Lower leg skin (tissue), 4 donors: ENCODE results near the gene UPP1. TPM values are rescaled to one million over a fixed set of nuclear protein-coding genes. Genes with fewer than 3 reads are reported as not detected.

Experiments
- DNase-seq, 2 donors: peaks; one replicate each; pipeline ENCODE4 v3.0.0-alpha.2; 2019; ENCODE audit warnings: low spot score in 2 of 2
- H3K4me3 ChIP-seq: fragments of 200-600 bp; sonication (generic); 2 replicates; pipeline ENCODE4 v1.5.1; 2017; ENCODE audit warnings: mild to moderate bottlenecking, low read depth; ENCODE audit not compliant: poor library complexity, severe bottlenecking
- POLR2A ChIP-seq, 2 donors: fragments of 450-650 bp; IDR thresholded peaks; one replicate each; pipeline ENCODE4 v1.6.1; 2016 to 2017; ENCODE audit warnings: antibody characterized with exemption in 2 of 2, mild to moderate bottlenecking in 1 of 2, moderate library complexity in 1 of 2
- WGBS, 2 donors: methylation state at CpG; one replicate each; pipeline ENCODE4 v1.1.5; 2018; 5-methylcytosine and 5-hydroxymethylcytosine counted together
- intact Hi-C: fragments of 100-400 bp; cut with DNase I; formaldehyde crosslinking; loops from one replicate; pipeline ENCODE4 v1.15.0; 2023; ENCODE audit warnings: low total_unique reads
- total RNA-seq, 4 donors: library from RNA; depleted of rRNA; stranded (reverse); fragments of >200 nt; gene quantifications; one replicate each; pipeline ENCODE4 v1.1.0, GENCODE V29; 2016
- TF ChIP-seq, protein P1 (sequence below), 3 donors: fragments of 450-650 bp; IDR thresholded peaks; one replicate each; pipeline ENCODE4 v1.5.1; 2016; ENCODE audit warnings: antibody characterized with exemption in 3 of 3, mild to moderate bottlenecking in 3 of 3, moderate library complexity in 2 of 3

UPP1 gene
- total RNA-seq, 4 donors from 2014 or later, result 3.9 to 9.4 (median 5.9) TPM

DNA sequence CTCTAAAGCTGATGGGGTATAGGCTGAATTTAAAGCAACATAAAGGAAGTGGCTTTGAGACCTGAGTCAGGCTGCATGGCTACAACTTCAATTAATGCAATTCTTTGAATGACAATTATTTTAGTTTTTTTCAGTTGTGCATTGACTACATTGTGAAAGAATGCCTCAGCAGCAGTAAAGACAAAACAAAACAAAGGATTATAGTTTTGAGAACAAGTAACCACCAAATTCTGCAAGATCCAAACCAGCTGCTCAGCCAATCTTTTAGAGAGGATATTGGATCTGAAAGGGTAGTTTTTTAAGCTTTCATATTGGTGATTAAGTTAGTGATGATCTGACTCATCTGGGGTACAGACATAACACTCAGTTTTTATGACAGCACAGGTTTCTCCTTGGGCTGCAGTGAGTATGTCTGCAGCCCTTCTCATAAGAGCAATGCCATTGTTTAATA, 41.6 kb downstream of the UPP1 start:
- TF ChIP-seq, protein P1, sequence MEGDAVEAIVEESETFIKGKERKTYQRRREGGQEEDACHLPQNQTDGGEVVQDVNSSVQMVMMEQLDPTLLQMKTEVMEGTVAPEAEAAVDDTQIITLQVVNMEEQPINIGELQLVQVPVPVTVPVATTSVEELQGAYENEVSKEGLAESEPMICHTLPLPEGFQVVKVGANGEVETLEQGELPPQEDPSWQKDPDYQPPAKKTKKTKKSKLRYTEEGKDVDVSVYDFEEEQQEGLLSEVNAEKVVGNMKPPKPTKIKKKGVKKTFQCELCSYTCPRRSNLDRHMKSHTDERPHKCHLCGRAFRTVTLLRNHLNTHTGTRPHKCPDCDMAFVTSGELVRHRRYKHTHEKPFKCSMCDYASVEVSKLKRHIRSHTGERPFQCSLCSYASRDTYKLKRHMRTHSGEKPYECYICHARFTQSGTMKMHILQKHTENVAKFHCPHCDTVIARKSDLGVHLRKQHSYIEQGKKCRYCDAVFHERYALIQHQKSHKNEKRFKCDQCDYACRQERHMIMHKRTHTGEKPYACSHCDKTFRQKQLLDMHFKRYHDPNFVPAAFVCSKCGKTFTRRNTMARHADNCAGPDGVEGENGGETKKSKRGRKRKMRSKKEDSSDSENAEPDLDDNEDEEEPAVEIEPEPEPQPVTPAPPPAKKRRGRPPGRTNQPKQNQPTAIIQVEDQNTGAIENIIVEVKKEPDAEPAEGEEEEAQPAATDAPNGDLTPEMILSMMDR (IDR thresholded peaks at IDR 0.05), result no peak
- TF ChIP-seq POLR2A (IDR thresholded peaks at IDR 0.05), result no peak
- DNase-seq, result no peak
- intact Hi-C loops, result no loop called here
- H3K4me3 ChIP-seq, result no peak overlapping the region

DNA sequence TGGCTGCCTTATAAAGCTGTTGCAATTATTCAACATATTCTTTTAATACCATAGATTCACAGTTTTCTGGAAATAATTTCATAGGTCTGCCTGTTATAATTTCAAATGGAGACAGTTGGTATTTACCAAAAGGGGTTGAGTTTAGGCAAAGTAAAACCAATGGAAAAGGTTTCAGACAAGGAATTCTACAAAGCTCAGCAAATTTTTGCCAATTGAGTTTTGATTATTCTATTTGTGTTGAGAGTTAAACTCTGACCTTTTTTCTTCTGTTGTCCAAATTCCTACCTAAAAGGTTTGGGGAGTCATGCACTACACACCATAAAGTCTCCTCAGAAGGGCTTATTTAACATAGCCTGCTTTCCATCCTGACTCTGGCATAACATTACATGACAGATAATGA, 43.7 kb downstream of the UPP1 start:
- intact Hi-C loops, result no loop called here
- DNase-seq, result no peak
- TF ChIP-seq POLR2A (IDR thresholded peaks at IDR 0.05), result no peak
- TF ChIP-seq, protein P1 (IDR thresholded peaks at IDR 0.05), result no peak

GRCh38 chr7:48139459-48139858, 50.4 kb downstream of the UPP1 start:
- WGBS, 2 donors, result 58 to 63% methylated on average over 3 of the region's 3 CpGs
- TF ChIP-seq POLR2A (IDR thresholded peaks at IDR 0.05), result no peak
- TF ChIP-seq, protein P1 (IDR thresholded peaks at IDR 0.05), result no peak
- intact Hi-C loops, result no loop called here
- H3K4me3 ChIP-seq, result no peak overlapping the region
- no peak for DNase-seq

More for the DNA sequence above, 43.7 kb downstream of the UPP1 start:
- no peak overlapping the region for H3K4me3 ChIP-seq

DNA sequence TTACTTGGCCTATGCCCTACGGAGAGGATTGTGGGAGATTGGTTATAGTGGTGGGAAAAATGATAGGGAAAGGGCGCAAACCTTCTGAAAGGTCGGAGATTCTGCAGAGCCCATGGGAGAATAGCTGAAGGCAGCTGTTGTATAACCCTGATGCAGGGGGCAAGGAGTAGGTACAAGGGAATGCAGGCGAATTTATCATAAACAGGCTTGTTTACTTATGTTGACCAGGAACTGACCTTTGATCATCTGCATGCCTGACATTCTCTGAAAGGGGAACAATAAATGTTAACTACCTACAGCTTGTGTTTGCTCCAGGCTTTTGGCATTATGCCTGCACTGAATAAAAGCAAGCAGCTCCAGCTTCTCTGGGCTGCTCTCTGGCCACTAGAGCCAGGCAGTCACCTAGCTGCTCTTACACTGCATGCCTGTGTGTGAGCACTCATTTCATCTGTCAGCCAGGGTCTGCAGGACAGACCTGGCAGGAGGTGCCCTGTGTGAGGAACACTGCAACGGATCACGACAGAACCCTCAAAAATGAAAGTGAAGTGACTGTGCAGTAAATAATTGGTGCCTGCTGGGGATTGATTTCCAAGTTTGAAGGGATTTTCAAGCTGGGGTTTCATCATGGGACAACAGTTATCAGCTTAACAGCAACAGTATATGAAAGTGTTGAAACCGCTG, 51.1 kb downstream of the UPP1 start:
- TF ChIP-seq POLR2A (IDR thresholded peaks at IDR 0.05), result no peak
- TF ChIP-seq, protein P1 (IDR thresholded peaks at IDR 0.05), result no peak
- no peak for DNase-seq
- no peak overlapping the region for H3K4me3 ChIP-seq
- 56 to 69% methylated on average over 7 of the region's 7 CpGs for WGBS, 2 donors
- intact Hi-C loops, result no loop called here

DNA sequence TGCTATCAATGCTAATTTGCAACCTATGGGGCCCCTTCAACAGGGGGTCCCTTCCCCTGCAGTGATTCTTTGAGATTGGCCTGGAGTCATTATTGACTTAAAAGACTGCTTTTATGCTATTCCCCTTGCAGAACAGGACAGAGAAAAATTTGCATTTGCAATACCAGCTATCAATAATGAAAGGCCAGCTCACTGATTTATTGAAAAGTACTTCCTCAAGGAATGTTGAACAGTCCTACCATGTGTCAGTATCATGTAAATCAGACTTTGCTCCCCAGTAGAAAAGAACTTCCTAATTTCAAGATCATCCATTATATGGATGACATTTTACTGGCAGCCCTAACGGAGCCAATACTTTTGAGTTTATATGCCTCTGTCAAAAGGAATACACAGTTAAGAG, 52.5 kb downstream of the UPP1 start:
- H3K4me3 ChIP-seq, result no peak overlapping the region
- no peak for DNase-seq
- intact Hi-C loops, result no loop called here
- WGBS, 2 donors, result 48 to 50% methylated on average over 1 of the region's 1 CpG
- TF ChIP-seq, protein P1 (IDR thresholded peaks at IDR 0.05), result no peak
- TF ChIP-seq POLR2A (IDR thresholded peaks at IDR 0.05), result no peak

- intact Hi-C loops, result no loop called here
- no peak for TF ChIP-seq POLR2A (IDR thresholded peaks at IDR 0.05)
- TF ChIP-seq, protein P1 (IDR thresholded peaks at IDR 0.05), result no peak
- WGBS, 2 donors, result 42 to 46% methylated on average over 4 of the region's 4 CpGs
- no peak overlapping the region for H3K4me3 ChIP-seq
- no peak for DNase-seq
These were observed 55.3 kb downstream of the UPP1 start for GRCh38 chr7:48144291-48144768.
